Measurements from ENCODE around the gene RPH3AL.

RPH3AL gene

GRCh38 chr17:189444-189843 lies 163.2 kb downstream of the RPH3AL start:
- Histone ChIP-seq H3K27ac (ENCODE audit: insufficient read depth, low read depth, low read length, poor library complexity, severe bottlenecking) (no peak overlapping the region), H3K36me3 (ENCODE audit: control insufficient read depth, insufficient read depth, low read length) (no peaks in the 10 kb centered on the region), H3K27me3 (ENCODE audit: control insufficient read depth, insufficient read depth, low read length, poor library complexity, severe bottlenecking) (peaks cover 13% of the 10 kb centered on the region), H3K4me1 (ENCODE audit: control insufficient read depth, insufficient read depth, low read length) (peaks cover 6% of the 10 kb centered on the region), H3K9me3 (ENCODE audit: control insufficient read depth, low read length) (no peaks in the 10 kb centered on the region), H3K4me3 (ENCODE audit: insufficient read depth, low read depth, low read length) (no peak overlapping the region)
- 85 to 87% methylated on average over 7 of the region's 7 CpGs for WGBS, 2 experiments

- Histone ChIP-seq H3K27ac (ENCODE audit: insufficient read depth, low read depth, low read length, poor library complexity, severe bottlenecking) (no peak overlapping the region), H3K9me3 (ENCODE audit: control insufficient read depth, low read length) (no peaks in the 10 kb centered on the region), H3K36me3 (ENCODE audit: control insufficient read depth, insufficient read depth, low read length) (no peaks in the 10 kb centered on the region), H3K4me1 (ENCODE audit: control insufficient read depth, insufficient read depth, low read length) (peaks cover 6% of the 10 kb centered on the region), H3K4me3 (ENCODE audit: insufficient read depth, low read depth, low read length) (no peak overlapping the region), H3K27me3 (ENCODE audit: control insufficient read depth, insufficient read depth, low read length, poor library complexity, severe bottlenecking) (peaks cover 37% of the 10 kb centered on the region)
- 35 to 48% methylated on average over 2 of the region's 2 CpGs for WGBS, 2 experiments
Observed at GRCh38 chr17:187130-187529, 165.5 kb downstream of the RPH3AL start.

DNA sequence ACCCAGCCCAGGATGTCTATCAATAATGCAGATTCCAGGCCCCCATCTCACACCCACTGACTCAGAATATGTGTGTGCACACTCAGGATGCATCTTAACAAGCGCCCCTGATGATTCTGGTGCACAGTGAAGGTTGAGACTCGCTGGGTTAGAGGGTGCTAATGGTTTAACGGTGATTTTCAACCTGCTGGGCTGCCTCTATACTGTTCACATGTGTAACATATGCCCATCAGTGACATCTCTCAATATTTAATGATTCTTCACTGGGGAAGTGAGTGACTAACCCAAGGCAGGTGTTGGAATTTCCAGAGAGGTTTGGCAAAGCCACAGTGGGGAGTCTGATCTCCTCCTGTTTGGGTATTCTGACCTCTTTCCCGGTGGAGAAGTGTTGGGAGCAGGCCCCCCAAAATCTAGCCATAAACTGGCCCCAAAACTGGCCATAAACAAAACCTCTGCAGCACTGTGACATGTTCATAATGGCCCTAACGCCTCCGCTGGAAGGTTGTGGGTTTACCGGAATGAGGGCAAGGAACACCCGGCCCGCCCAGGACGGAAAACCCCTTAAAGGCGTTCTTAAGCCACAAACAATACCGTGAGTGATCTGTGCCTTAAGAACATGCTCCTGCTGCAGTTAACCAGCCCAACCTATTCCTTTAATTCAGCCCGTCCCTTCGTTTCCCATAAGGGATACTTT lies 167.0 kb downstream of the RPH3AL start:
- H3K9me3 ChIP-seq (ENCODE audit: control insufficient read depth, low read length): no peaks in the 10 kb centered on the region
- no peak overlapping the region for H3K27ac ChIP-seq (ENCODE audit: insufficient read depth, low read depth, low read length, poor library complexity, severe bottlenecking)
- peaks cover 6% of the 10 kb centered on the region for H3K4me1 ChIP-seq (ENCODE audit: control insufficient read depth, insufficient read depth, low read length)
- H3K27me3 ChIP-seq (ENCODE audit: control insufficient read depth, insufficient read depth, low read length, poor library complexity, severe bottlenecking): peaks cover 52% of the 10 kb centered on the region
- no peaks in the 10 kb centered on the region for H3K36me3 ChIP-seq (ENCODE audit: control insufficient read depth, insufficient read depth, low read length)
- 54 to 57% methylated on average over 12 to 14 of the region's 14 CpGs for WGBS, 2 experiments
- H3K4me3 ChIP-seq (ENCODE audit: insufficient read depth, low read depth, low read length): no peak overlapping the region

GRCh38 chr17:183021-183420 lies 169.6 kb downstream of the RPH3AL start:
- peaks cover 78% of the 10 kb centered on the region for H3K27me3 ChIP-seq (ENCODE audit: control insufficient read depth, insufficient read depth, low read length, poor library complexity, severe bottlenecking)
- 84 to 87% methylated on average over 8 of the region's 8 CpGs for WGBS, 2 experiments
- no peaks in the 10 kb centered on the region for H3K36me3 ChIP-seq (ENCODE audit: control insufficient read depth, insufficient read depth, low read length)
- H3K9me3 ChIP-seq (ENCODE audit: control insufficient read depth, low read length): no peaks in the 10 kb centered on the region
- no peak overlapping the region for H3K4me3 ChIP-seq (ENCODE audit: insufficient read depth, low read depth, low read length)
- no peak overlapping the region for H3K27ac ChIP-seq (ENCODE audit: insufficient read depth, low read depth, low read length, poor library complexity, severe bottlenecking)
- peaks cover 14% of the 10 kb centered on the region for H3K4me1 ChIP-seq (ENCODE audit: control insufficient read depth, insufficient read depth, low read length)

GRCh38 chr17:182050-182751 lies 170.4 kb downstream of the RPH3AL start:
- WGBS, 2 experiments: 70% methylated on average over 18 of the region's 18 CpGs
- Histone ChIP-seq H3K27me3 (ENCODE audit: control insufficient read depth, insufficient read depth, low read length, poor library complexity, severe bottlenecking) (peaks cover 86% of the 10 kb centered on the region), H3K4me1 (ENCODE audit: control insufficient read depth, insufficient read depth, low read length) (peaks cover 14% of the 10 kb centered on the region), H3K27ac (ENCODE audit: insufficient read depth, low read depth, low read length, poor library complexity, severe bottlenecking) (no peak overlapping the region), H3K9me3 (ENCODE audit: control insufficient read depth, low read length) (no peaks in the 10 kb centered on the region), H3K36me3 (ENCODE audit: control insufficient read depth, insufficient read depth, low read length) (no peaks in the 10 kb centered on the region), H3K4me3 (ENCODE audit: insufficient read depth, low read depth, low read length) (peak overlapping the region; percentile 18)

DNA sequence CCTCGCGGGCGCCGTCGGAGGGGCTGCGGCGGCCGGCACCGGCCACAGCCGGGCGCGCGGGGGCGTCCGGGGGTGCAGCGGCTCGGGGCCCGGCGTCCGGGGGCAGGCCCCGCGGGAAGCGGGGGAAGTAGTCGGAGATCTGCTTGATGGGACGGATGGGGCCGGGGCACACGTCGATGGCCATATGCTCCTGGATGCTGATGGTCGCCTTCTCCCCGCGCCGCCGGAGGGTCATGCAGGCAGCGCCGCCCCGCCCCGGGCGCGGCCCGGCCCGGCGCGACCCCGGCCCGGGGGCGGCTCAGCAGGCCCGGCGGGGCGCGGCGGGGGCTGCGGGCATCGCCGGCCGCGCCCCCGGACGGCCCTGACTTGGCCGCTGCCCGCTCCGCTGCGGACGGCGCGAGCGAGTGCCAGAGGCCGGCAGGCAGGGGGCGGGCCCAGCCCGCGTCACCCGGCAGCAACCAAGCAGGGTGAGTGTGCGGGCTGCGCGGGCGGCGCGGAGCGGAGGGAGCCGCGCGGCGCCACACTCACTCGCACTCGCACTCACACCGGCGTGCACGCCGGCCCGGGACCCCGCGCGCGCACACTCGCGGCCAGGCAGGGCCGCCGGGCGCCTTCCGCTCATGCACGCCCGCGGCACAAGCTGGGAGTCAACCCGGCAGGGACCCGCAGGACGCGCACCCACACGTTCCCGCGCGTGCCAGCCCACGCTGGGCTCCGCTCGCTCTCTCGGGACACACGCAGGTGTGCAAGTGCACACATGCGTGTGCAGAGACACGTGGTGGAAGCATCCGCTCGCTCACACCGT lies 171.2 kb downstream of the RPH3AL start, which contains the start of gene DOC2B:
TSS of gene DOC2B (minus strand) at position 406 of the 805 bp plus-strand sequence. CDS start at position 235, 171 bp downstream.
- H3K36me3 ChIP-seq (ENCODE audit: control insufficient read depth, insufficient read depth, low read length): no peaks in the 10 kb centered on the region
- H3K27ac ChIP-seq (ENCODE audit: insufficient read depth, low read depth, low read length, poor library complexity, severe bottlenecking): no peak within 1 kb of the TSS
- peak within 1 kb of the TSS; percentile 35 for H3K4me3 ChIP-seq (ENCODE audit: insufficient read depth, low read depth, low read length)
- H3K9me3 ChIP-seq (ENCODE audit: control insufficient read depth, low read length): no peaks in the 10 kb centered on the region
- H3K27me3 ChIP-seq (ENCODE audit: control insufficient read depth, insufficient read depth, low read length, poor library complexity, severe bottlenecking): peaks cover 86% of the 10 kb centered on the region
- peaks cover 14% of the 10 kb centered on the region for H3K4me1 ChIP-seq (ENCODE audit: control insufficient read depth, insufficient read depth, low read length)
- WGBS, 2 experiments: 10% methylated on average over 120 of the region's 120 CpGs

GRCh38 chr17:180381-181244 lies 172.0 kb downstream of the RPH3AL start:
- Histone ChIP-seq H3K36me3 (ENCODE audit: control insufficient read depth, insufficient read depth, low read length) (no peaks in the 10 kb centered on the region), H3K27ac (ENCODE audit: insufficient read depth, low read depth, low read length, poor library complexity, severe bottlenecking) (no peak overlapping the region), H3K4me1 (ENCODE audit: control insufficient read depth, insufficient read depth, low read length) (peaks cover 12% of the 10 kb centered on the region), H3K4me3 (ENCODE audit: insufficient read depth, low read depth, low read length) (peak overlapping the region; percentile 35), H3K27me3 (ENCODE audit: control insufficient read depth, insufficient read depth, low read length, poor library complexity, severe bottlenecking) (peaks cover 84% of the 10 kb centered on the region), H3K9me3 (ENCODE audit: control insufficient read depth, low read length) (no peaks in the 10 kb centered on the region)
- WGBS, 2 experiments: 1 to 2% methylated on average over 112 of the region's 112 CpGs

GRCh38 chr17:179781-180380 lies 172.7 kb downstream of the RPH3AL start:
- H3K4me1 ChIP-seq (ENCODE audit: control insufficient read depth, insufficient read depth, low read length): peaks cover 7% of the 10 kb centered on the region
- H3K27ac ChIP-seq (ENCODE audit: insufficient read depth, low read depth, low read length, poor library complexity, severe bottlenecking): no peak overlapping the region
- peak overlapping the region; percentile 35 for H3K4me3 ChIP-seq (ENCODE audit: insufficient read depth, low read depth, low read length)
- H3K27me3 ChIP-seq (ENCODE audit: control insufficient read depth, insufficient read depth, low read length, poor library complexity, severe bottlenecking): peaks cover 77% of the 10 kb centered on the region
- no peaks in the 10 kb centered on the region for H3K36me3 ChIP-seq (ENCODE audit: control insufficient read depth, insufficient read depth, low read length)
- no peaks in the 10 kb centered on the region for H3K9me3 ChIP-seq (ENCODE audit: control insufficient read depth, low read length)
- 19 to 20% methylated on average over 32 of the region's 32 CpGs for WGBS, 2 experiments

DNA sequence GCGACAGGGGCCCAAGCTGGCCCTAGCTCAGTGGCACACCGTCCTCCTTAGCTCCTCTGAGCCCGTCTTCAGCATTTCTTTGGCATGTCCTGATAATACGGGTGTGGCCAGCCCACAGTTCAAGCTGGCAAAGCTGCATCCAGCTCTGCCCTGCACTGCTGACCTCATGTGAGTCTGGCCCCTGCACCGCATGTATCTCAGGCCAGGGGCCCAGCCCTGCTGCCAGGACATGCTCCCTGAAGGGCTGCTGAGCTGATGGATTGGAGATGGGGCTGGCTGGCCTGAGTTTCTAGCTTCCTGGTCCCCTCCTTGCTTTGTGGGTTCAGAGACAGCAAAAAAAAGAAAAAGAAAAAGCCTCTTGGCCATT lies 173.6 kb downstream of the RPH3AL start:
- Histone ChIP-seq H3K27ac (ENCODE audit: insufficient read depth, low read depth, low read length, poor library complexity, severe bottlenecking) (no peak overlapping the region), H3K9me3 (ENCODE audit: control insufficient read depth, low read length) (no peaks in the 10 kb centered on the region), H3K36me3 (ENCODE audit: control insufficient read depth, insufficient read depth, low read length) (no peaks in the 10 kb centered on the region), H3K4me1 (ENCODE audit: control insufficient read depth, insufficient read depth, low read length) (peaks cover 7% of the 10 kb centered on the region), H3K4me3 (ENCODE audit: insufficient read depth, low read depth, low read length) (no peak overlapping the region), H3K27me3 (ENCODE audit: control insufficient read depth, insufficient read depth, low read length, poor library complexity, severe bottlenecking) (peaks cover 68% of the 10 kb centered on the region)
- 86 to 90% methylated on average over 5 of the region's 5 CpGs for WGBS, 2 experiments

Measured in ectodermal cell (in vitro differentiated cells).